Caco-2 (cell line): Measurements from ENCODE around the gene RBM33. TPM values are rescaled to one million over a fixed set of nuclear protein-coding genes. Genes with fewer than 3 reads are reported as not detected.

Source experiments
- BruUV-seq: library from RNA; stranded (reverse); fragments of 400-500 nt; replicated peaks from 2 replicates; lab custom pipeline; 2021; lab: Mats Ljungman, UMichigan
- CTCF ChIA-PET: fragments of 300-600 bp; sonication (Branson Sonifier 250); formaldehyde crosslinking; loops from one replicate; lab custom pipeline; 2022; ENCODE audit warnings: antibody characterized with exemption; lab: Charles Lee
- POLR2A ChIA-PET: fragments of 300-600 bp; sonication (Branson Sonifier 250); formaldehyde crosslinking; loops from one replicate; lab custom pipeline; 2022; ENCODE audit warnings: antibody characterized with exemption; lab: Charles Lee
- DNase-seq, 2 experiments: peaks; one replicate each; pipeline versions ENCODE4 v3.0.0 to v3.0.0-alpha.2; 2020 to 2022
- H3K27me3 ChIP-seq: replicated peaks from 2 replicates; pipeline ENCODE4 v1.6.0; 2011; ENCODE audit warnings: low read length; ENCODE audit not compliant: control insufficient read depth, insufficient read depth
- H3K36me3 ChIP-seq: 2 replicates; pipeline ENCODE4 v1.5.1; 2011; ENCODE audit warnings: low read length; ENCODE audit not compliant: control insufficient read depth, insufficient read depth
- H3K4me1 ChIP-seq: fragments of 250-450 bp; sonication (Bioruptor Pico); 2 replicates; pipeline ENCODE4 v1.5.1; 2020; ENCODE audit warnings: mild to moderate bottlenecking
- H3K4me3 ChIP-seq: 2 replicates; pipeline ENCODE4 v1.5.1; 2011; ENCODE audit warnings: low read depth, mild to moderate bottlenecking, control low read depth, low read length
- H3K9me3 ChIP-seq: fragments of 250-450 bp; sonication (Bioruptor Pico); 2 replicates; pipeline ENCODE4 v1.5.1; 2020; ENCODE audit warnings: mild to moderate bottlenecking, moderate library complexity
- H3K27ac Mint-ChIP-seq: one replicate; pipeline ENCODE4 v1.8.0; 2022; ENCODE audit warnings: mixed read lengths; ENCODE audit not compliant: unreplicated experiment
- H3K27me3 Mint-ChIP-seq: one replicate; pipeline ENCODE4 v1.8.0; 2022; ENCODE audit warnings: mixed read lengths; ENCODE audit not compliant: insufficient read depth, unreplicated experiment
- H3K36me3 Mint-ChIP-seq: one replicate; pipeline ENCODE4 v1.8.0; 2022; ENCODE audit warnings: mild to moderate bottlenecking, mixed read lengths; ENCODE audit not compliant: insufficient read depth, unreplicated experiment
- H3K4me1 Mint-ChIP-seq: one replicate; pipeline ENCODE4 v1.8.0; 2022; ENCODE audit warnings: low read depth, mixed read lengths; ENCODE audit not compliant: unreplicated experiment
- H3K4me3 Mint-ChIP-seq: one replicate; pipeline ENCODE4 v1.8.0; 2022; ENCODE audit warnings: mild to moderate bottlenecking, moderate library complexity, mixed read lengths; ENCODE audit not compliant: unreplicated experiment
- H3K9me3 Mint-ChIP-seq: one replicate; pipeline ENCODE4 v1.8.0; 2022; ENCODE audit warnings: mixed read lengths; ENCODE audit not compliant: unreplicated experiment
- CTCF ChIP-seq, 2 experiments: fragments of 200-600 bp in 1 of 2; IDR thresholded peaks; 1 replicate in 1 of 2; 2 replicates in 1 of 2; pipeline versions ENCODE4 v1.5.1 to v1.8.0; 2011 to 2022; ENCODE audit warnings: antibody characterized with exemption in 1 of 2, control low read depth in 1 of 2, inconsistent platforms in 1 of 2, low read depth in 1 of 2, low read length in 1 of 2, mild to moderate bottlenecking in 1 of 2, moderate library complexity in 1 of 2; ENCODE audit not compliant: insufficient read depth in 1 of 2, severe bottlenecking in 1 of 2, unreplicated experiment in 1 of 2
- intact Hi-C: fragments of 100-400 bp; cut with micrococcal nuclease; formaldehyde crosslinking; loops from one replicate; pipeline ENCODE4 v1.10.0; 2022; ENCODE audit not compliant: unreplicated experiment
- total RNA-seq: library from RNA; stranded (reverse); gene quantifications from 2 replicates; pipeline ENCODE4 v1.2.3, GENCODE V29; 2022

Gene RBM33
- total RNA-seq, 1 experiment from 2014 or later: 82.8 TPM

GRCh38 chr7:155749578-155749977 lies 105.1 kb downstream of the RBM33 start:
- ChIA-PET POLR2A (no interaction called here), CTCF (no interaction called here)
- Mint-ChIP-seq H3K36me3 (peaks cover 31% of the 10 kb centered on the region), H3K27ac (no peak overlapping the region), H3K9me3 (no peaks in the 10 kb centered on the region), H3K27me3 (no peaks in the 10 kb centered on the region), H3K4me1 (no peaks in the 10 kb centered on the region), H3K4me3 (no peak overlapping the region)
- Histone ChIP-seq H3K4me3 (no peak overlapping the region), H3K36me3 (peaks cover 5% of the 10 kb centered on the region), H3K27me3 (no peaks in the 10 kb centered on the region), H3K9me3 (no peaks in the 10 kb centered on the region), H3K4me1 (no peaks in the 10 kb centered on the region)
- no peak for DNase-seq
- BruUV-seq: no TSS peak
- intact Hi-C loops: no loop called here
- no peak for TF ChIP-seq CTCF (IDR thresholded peaks at IDR 0.05; ENCODE audit: insufficient read depth in 1 of 2, low read depth in 1 of 2, low read length in 1 of 2, severe bottlenecking in 1 of 2, unreplicated experiment in 1 of 2)

GRCh38 chr7:155750255-155751125 lies 106.0 kb downstream of the RBM33 start:
- H3K4me3 Mint-ChIP-seq: no peak overlapping the region
- no peaks in the 10 kb centered on the region for H3K9me3 Mint-ChIP-seq

GRCh38 chr7:155751409-155751808 lies 106.9 kb downstream of the RBM33 start:
- Histone ChIP-seq H3K4me1 (no peaks in the 10 kb centered on the region), H3K4me3 (no peak overlapping the region), H3K27me3 (no peaks in the 10 kb centered on the region), H3K36me3 (no peaks in the 10 kb centered on the region; the same call in none of the 2 replicates), H3K9me3 (no peaks in the 10 kb centered on the region)
- H3K4me3 Mint-ChIP-seq: no peak overlapping the region
- ChIA-PET CTCF (no interaction called here), POLR2A (no interaction called here)
- no peaks in the 10 kb centered on the region for H3K27me3 Mint-ChIP-seq
- BruUV-seq: no TSS peak
- H3K9me3 Mint-ChIP-seq: no peaks in the 10 kb centered on the region
- H3K27ac Mint-ChIP-seq: no peak overlapping the region
- H3K36me3 Mint-ChIP-seq: peaks cover 21% of the 10 kb centered on the region
- intact Hi-C loops: no loop called here
- TF ChIP-seq CTCF (IDR thresholded peaks at IDR 0.05; ENCODE audit: insufficient read depth in 1 of 2, low read depth in 1 of 2, low read length in 1 of 2, severe bottlenecking in 1 of 2, unreplicated experiment in 1 of 2): no peak
- H3K4me1 Mint-ChIP-seq: no peaks in the 10 kb centered on the region
- no peak for DNase-seq

More at GRCh38 chr7:155750255-155751125, 106.0 kb downstream of the RBM33 start:
- H3K27ac Mint-ChIP-seq: no peak overlapping the region
- POLR2A ChIA-PET: no interaction called here
- no peak overlapping the region for H3K4me3 ChIP-seq
- no peak for TF ChIP-seq CTCF (IDR thresholded peaks at IDR 0.05; ENCODE audit: insufficient read depth in 1 of 2, low read depth in 1 of 2, low read length in 1 of 2, severe bottlenecking in 1 of 2, unreplicated experiment in 1 of 2)
- DNase-seq: no peak
- H3K4me1 ChIP-seq: no peaks in the 10 kb centered on the region
- BruUV-seq: no TSS peak
- H3K27me3 Mint-ChIP-seq: no peaks in the 10 kb centered on the region
- CTCF ChIA-PET: no interaction called here
- peaks cover 2% of the 10 kb centered on the region for H3K36me3 ChIP-seq
- intact Hi-C loops: no loop called here
- H3K9me3 ChIP-seq: no peaks in the 10 kb centered on the region
- no peaks in the 10 kb centered on the region for H3K4me1 Mint-ChIP-seq
- H3K27me3 ChIP-seq: no peaks in the 10 kb centered on the region
- peaks cover 29% of the 10 kb centered on the region for H3K36me3 Mint-ChIP-seq
